MG63 (cell line): ENCODE data around the gene KIAA2012. TPM values are rescaled to one million over a fixed set of nuclear protein-coding genes. Genes with fewer than 3 reads are reported as not detected.
"Not testable (repeated sequence)": the region's sequence is repeated elsewhere in the genome, so short reads cannot be mapped to it uniquely, and the experiment has no call there.

Experiments used
- DNase-seq: peaks from one replicate; pipeline ENCODE4 v3.0.0-alpha.2; 2020
- H3K27me3 ChIP-seq: fragments of 250-450 bp; sonication (Bioruptor Pico); 2 replicates; pipeline ENCODE4 v1.5.1; 2020; ENCODE audit warnings: mild to moderate bottlenecking, moderate library complexity
- H3K36me3 ChIP-seq: fragments of 250-450 bp; sonication (Bioruptor Pico); 2 replicates; pipeline ENCODE4 v1.5.1; 2020; ENCODE audit warnings: mild to moderate bottlenecking, moderate library complexity
- H3K4me3 ChIP-seq: fragments of 250-450 bp; sonication (Bioruptor Pico); 2 replicates; pipeline ENCODE4 v1.5.1; 2020; ENCODE audit warnings: mild to moderate bottlenecking, moderate library complexity
- H3K9me3 ChIP-seq: fragments of 250-450 bp; sonication (Bioruptor Pico); 2 replicates; pipeline ENCODE4 v1.5.1; 2020; ENCODE audit warnings: mild to moderate bottlenecking, moderate library complexity
- total RNA-seq: library from RNA; depleted of rRNA; stranded (reverse); fragments of >200 nt; shearing (Covaris generic); gene quantifications from 2 replicates; pipeline ENCODE4 v1.2.3, GENCODE V29; 2014; ENCODE audit warnings: low replicate concordance

Gene KIAA2012
- total RNA-seq, 1 experiment from 2014 or later = not detected

DNA sequence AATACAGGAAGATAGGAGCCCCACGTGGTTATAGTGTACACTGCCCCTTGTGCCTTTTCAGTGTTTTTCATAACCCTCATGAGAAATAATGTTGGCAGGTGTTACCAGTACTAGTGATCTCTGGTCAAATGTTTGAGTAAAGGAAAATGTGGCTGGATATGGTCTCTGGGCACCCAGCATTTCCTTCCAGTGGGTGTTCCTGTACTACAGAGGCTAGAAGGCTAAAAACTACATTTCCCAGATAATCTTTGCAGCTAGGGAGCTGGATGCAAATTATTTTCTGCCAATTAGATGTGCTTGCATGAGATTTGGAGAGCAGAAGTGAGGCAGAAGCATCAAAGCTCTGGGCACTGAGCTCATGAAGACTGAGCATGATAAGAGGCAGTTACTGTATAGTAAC, 45.1 kb downstream of the KIAA2012 start:
- no peak for DNase-seq
- Histone ChIP-seq H3K27me3 (no peaks in the 10 kb centered on the region), H3K36me3 (no peaks in the 10 kb centered on the region), H3K4me3 (no peak overlapping the region), H3K9me3 (peaks cover 8% of the 10 kb centered on the region)

DNA sequence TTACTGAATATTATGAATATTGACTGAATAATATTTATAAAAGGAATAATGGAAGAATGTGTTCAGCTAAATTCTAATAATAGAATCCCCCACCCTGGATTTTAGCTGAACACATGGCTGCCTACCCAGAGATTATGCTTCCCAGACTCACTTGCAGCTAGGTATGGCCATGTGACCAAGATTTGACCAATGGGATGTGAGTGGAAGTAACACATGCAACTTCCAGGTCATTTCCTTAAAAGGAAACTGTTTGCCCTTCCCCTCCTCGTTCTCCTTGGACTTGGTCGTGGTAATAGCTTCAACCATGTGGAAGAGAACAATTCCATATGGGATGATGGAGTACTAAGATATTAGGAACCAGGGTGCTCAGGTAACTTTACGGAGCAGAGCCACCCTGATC, 47.8 kb downstream of the KIAA2012 start:
- H3K36me3 ChIP-seq = no peaks in the 10 kb centered on the region
- H3K27me3 ChIP-seq = no peaks in the 10 kb centered on the region
- H3K9me3 ChIP-seq = peaks cover 8% of the 10 kb centered on the region
- H3K4me3 ChIP-seq = no peak overlapping the region
- DNase-seq = no peak

DNA sequence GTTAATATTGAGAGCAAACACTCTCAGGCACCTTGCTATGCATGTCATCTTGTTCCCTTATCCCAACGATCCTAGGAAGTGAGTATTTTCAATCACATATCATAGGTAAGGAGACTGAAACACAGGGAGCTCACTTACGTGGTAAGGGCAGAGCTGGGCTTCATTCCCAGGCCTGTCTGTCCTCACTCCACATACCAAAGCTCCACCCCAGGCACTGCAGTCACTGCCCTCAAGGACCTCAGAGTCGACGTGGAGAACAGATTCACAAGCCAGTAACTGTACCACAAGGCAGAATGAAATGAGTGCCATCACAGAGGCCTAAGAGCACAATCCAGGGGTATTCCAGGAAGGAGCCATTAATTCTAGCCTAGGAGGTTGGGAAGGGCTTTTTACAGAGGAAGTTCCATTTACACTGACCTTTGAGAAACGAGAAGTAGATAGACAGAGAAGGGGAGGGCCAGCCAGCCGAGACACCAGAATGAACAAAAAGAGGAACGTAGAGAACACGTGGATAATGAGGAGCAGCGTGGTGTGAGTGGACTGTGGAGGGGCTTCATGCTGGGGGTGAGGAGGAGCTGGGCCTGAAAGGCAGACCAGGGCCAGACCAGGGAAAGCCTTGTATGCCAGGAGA, 48.6 kb downstream of the KIAA2012 start:
- H3K4me3 ChIP-seq = no peak overlapping the region
- DNase-seq = no peak
- no peaks in the 10 kb centered on the region for H3K36me3 ChIP-seq
- no peaks in the 10 kb centered on the region for H3K27me3 ChIP-seq
- peaks cover 8% of the 10 kb centered on the region for H3K9me3 ChIP-seq

DNA sequence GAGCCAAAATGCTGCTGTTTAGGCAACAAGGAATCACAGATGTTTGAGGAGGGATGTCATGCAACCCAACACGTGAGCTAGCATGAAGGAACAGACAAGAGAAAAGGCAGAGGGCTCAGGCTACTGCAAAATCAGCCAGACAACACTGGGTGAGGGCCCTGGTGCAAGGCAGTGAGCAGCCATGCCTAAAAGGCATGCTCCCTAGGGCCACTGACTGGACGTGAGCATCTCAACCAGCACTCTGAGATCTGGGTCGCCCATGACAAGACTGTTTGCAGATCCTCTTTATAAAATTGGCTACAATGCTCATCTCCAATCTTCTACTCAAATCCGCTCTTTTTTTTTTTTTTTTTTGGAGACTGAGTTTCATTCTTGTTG, 49.1 kb downstream of the KIAA2012 start:
- peaks cover 4% of the 10 kb centered on the region for H3K9me3 ChIP-seq
- no peaks in the 10 kb centered on the region for H3K27me3 ChIP-seq
- DNase-seq = no peak
- no peaks in the 10 kb centered on the region for H3K36me3 ChIP-seq
- H3K4me3 ChIP-seq = no peak overlapping the region

DNA sequence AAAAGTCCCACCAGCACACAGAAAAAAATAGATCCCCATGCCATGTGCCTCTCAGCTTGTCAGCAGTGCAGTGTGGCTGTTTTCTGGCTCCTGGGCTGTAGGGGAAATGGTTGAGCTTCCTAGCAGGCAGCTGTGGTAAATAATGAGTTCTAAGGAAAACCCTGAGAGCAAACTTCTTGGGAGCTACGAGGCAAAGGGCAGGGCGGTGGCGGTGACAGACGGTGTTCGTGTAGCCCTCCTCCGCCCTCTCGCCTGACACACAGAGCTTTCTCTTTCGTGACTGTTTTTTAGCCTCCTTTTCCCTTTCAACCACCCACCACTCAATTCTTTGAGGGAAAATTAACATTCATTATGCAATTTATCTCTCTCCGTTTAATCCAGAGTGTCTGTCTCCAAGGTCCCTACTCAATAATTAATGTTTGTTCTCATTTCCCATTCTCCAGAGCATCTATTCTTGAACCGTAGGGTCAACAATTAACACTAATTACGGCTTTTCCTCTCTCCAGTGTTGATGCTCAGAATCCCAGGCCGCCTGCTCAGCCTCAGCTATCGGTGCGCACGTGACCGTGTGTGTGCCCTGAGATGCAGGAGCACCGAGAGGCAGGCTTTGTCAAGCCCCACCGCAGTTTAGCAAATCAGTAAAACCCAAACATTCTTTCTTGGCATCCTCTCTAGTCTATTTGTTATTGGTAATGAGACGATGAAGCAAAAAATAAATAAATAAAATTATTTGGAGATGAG, 50.1 kb downstream of the KIAA2012 start:
- Histone ChIP-seq H3K4me3 (no peak overlapping the region), H3K9me3 (peaks cover 2% of the 10 kb centered on the region; the same call in 1 of the 2 replicates), H3K27me3 (no peaks in the 10 kb centered on the region), H3K36me3 (no peaks in the 10 kb centered on the region)
- DNase-seq = no peak

DNA sequence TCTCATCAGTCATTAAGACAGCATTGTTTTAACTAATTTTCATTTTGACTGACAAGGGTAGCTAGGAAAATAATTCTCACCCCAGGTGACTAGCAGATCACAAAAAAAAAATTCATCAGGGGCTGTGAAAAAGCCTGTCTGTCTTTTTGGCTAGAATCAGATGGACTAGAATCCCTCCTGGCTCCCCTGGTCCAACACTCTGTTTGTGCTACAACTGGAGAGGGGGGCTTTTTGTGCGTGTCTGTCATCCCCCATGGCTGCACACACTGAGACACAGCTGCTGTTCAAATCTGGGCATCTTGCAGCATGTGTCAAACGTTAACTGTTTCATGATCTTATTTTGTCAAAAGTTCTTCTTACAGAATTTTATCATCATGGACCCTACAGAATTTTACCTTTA, 51.2 kb downstream of the KIAA2012 start:
- Histone ChIP-seq H3K36me3 (no peaks in the 10 kb centered on the region), H3K27me3 (no peaks in the 10 kb centered on the region), H3K4me3 (no peak overlapping the region), H3K9me3 (peaks cover 2% of the 10 kb centered on the region; the same call in 1 of the 2 replicates)
- no peak for DNase-seq

DNA sequence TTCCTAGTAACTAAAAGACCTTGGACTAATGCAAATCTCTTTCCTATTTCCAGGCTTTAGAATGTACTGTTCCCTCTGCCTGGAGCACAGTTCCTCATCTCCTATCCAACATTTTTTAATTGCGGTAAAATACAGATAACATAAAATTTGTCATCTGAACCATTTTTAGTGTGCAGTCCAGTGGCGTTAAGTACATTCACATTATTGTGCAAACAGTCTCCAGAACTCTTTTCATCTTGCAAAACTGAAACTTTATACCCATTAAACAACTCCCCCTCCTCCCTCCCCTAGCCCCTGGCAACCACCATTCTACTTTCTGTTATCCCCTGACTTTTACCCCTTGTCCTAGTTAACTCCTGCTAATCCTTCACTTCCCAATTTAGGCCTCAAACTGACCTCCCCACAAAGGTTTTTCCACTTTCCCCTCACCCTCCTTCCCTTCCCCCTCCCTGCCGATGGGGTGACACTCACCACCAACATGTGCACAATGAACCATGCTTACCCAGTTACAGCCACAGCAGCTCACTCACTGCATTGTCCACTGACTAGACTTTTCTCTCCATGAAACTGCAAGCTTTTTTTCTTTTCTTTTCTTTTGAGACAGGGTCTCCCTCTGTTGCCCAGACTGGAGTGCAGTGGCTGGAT, 54.8 kb downstream of the KIAA2012 start:
- no peaks in the 10 kb centered on the region for H3K9me3 ChIP-seq
- DNase-seq = no peak
- no peaks in the 10 kb centered on the region for H3K27me3 ChIP-seq
- no peaks in the 10 kb centered on the region for H3K36me3 ChIP-seq
- no peak overlapping the region for H3K4me3 ChIP-seq

DNA sequence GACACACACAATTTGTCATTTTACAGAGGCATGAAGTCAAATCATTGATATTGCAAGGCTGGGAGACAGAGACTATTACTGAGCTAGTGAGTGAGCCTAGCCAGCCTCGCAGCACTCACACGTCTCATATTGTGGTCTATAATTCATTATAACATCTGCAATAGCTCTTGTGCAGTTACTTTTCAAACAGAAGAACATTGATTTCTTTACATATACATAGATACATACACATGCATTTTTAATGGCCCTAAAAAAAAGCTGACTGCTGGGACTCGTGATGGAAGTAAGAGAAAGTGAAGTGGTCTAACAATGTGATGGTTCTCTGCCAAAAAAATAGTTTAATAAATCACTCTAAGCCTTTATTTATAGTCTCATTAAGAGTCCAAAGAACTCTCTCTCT, 56.8 kb downstream of the KIAA2012 start:
- no peaks in the 10 kb centered on the region for H3K9me3 ChIP-seq
- H3K27me3 ChIP-seq = no peaks in the 10 kb centered on the region
- no peaks in the 10 kb centered on the region for H3K36me3 ChIP-seq
- no peak for DNase-seq
- no peak overlapping the region for H3K4me3 ChIP-seq

DNA sequence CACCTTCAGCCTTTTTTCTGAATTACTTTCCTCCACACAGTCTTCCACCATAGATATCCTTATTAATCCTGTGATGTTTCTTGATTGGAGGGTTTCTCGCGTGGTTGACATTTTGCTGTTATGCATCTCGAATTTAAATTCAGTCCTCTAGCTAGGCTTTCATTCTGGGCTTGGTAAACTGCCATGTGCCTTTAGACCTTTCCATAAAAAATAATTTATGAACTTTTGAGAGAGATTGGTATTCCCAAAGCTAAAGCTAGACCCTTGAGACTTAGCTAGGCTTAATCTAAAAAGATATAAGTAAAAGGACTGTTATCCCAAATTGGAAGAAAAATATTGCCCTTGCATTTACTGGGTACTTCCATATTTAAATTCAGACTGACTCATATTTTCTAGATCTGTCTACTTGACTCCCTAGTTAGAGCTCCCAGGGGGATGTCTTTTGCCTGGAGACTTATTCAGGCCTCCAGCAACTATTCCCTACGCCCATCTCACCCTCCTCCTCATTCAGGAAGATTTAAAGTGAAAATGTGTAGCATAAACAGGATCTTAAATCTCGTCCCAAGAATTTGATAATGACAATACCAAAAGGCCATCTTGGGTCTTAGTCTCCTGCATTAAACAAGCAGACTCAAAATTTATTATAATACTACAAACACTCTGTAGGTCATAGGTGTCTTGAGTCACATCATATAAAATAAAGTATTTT, 60.3 kb downstream of the KIAA2012 start:
- no peaks in the 10 kb centered on the region for H3K27me3 ChIP-seq
- H3K9me3 ChIP-seq = no peaks in the 10 kb centered on the region
- H3K36me3 ChIP-seq = no peaks in the 10 kb centered on the region
- no peak for DNase-seq
- H3K4me3 ChIP-seq = no peak overlapping the region

DNA sequence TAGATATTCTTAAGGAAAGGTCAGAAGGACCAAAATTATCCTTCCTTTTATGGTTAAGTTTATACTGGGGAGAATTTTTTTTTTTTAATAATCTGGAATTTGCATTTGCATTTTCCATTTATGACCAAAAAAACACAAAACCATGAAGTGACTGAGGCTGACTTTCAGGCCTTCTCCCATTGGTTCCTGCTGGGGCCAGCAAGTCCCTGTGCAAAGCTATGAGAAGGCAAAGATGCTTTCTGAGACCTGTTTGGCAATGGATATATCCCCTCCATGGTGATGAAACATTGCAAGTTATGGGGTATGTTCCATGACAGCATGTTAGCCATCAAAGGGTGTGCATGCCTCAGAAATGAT, 60.8 kb downstream of the KIAA2012 start:
- DNase-seq = no peak
- no peak overlapping the region for H3K4me3 ChIP-seq
- no peaks in the 10 kb centered on the region for H3K9me3 ChIP-seq
- no peaks in the 10 kb centered on the region for H3K27me3 ChIP-seq
- H3K36me3 ChIP-seq = no peaks in the 10 kb centered on the region

DNA sequence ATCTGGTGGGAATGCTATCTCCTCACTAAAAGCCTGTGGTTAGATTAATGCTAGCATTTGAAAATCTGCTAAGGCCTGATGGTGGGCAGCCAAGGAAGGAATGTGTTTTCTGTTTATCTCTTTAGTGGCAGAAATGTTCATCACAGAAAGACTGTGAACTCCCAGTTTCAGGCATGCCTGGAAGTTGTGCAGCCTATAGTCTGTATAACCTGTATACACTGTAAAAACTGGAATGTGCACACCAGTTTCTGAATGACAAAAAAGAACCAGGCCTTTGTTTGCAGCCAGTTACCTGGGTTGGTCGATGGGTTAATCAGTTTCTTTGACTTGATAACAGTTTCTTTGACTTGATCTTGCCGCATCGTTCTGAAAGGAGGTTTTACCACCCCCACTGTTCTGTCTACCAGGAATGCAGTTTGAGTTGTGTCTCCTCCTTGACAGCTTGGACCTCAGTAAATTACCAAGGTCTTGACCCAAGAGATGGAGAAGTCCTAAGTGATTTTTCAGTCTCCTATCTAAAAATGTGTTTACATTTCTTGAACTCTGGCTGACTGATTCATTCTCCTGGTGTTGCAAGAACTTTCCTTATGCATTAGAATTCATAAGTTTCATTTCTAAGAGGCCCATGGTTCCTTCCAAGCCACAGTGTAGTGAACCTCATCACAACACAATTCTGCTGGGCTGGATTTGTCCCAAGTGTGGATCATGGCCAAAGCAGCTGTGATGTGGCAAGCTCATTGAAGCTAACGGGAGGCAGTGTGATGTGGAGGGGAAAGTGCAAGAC, 62.2 kb downstream of the KIAA2012 start:
- no peaks in the 10 kb centered on the region for H3K9me3 ChIP-seq
- no peak overlapping the region for H3K4me3 ChIP-seq
- DNase-seq = peak; percentile 96
- no peaks in the 10 kb centered on the region for H3K36me3 ChIP-seq
- no peaks in the 10 kb centered on the region for H3K27me3 ChIP-seq

DNA sequence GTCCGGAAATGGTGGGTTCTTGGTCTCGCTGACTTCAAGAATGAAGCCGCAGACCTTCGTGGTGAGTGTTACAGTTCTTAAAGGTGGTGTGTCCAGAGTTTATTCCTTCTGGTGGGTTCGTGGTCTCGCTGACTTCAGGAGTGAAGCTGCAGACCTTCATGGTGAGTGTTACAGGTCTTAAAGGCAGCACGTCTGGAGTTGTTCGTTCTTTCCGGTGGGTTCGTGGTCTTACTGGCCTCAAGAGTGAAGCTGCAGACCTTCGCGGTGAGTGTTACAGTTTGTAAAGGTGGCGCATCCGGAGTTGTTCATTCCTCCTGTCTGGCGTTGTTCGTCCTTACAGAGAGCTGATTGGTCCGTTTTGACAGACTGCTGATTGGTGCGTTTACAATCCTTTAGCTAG, 63.0 kb downstream of the KIAA2012 start:
- not testable (repeated sequence) for H3K4me3 ChIP-seq, H3K27me3 ChIP-seq, H3K36me3 ChIP-seq, H3K9me3 ChIP-seq, DNase-seq

DNA sequence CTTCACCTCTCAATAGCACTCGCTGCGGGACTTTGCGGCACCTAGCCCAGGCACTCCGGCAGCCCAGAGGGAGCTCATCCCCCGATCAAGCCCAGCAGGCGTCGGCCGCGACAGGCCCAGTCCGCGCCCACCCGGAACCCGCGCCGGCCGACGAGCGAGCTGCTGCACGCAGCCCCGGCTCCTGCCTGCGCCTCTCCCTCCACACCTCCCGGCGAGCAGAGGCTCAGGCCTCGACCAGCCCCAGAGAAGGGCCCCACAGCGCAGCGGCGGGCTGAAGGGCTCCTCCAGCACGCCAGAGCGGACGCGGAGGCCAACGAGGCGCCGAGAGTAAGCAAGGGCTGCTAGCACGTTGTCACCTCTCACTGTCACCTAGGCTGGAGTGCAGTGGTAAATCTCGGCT, 63.5 kb downstream of the KIAA2012 start:
- Histone ChIP-seq H3K4me3 (no peak overlapping the region), H3K9me3 (no peaks in the 10 kb centered on the region), H3K27me3 (no peaks in the 10 kb centered on the region), H3K36me3 (no peaks in the 10 kb centered on the region)
- no peak for DNase-seq

DNA sequence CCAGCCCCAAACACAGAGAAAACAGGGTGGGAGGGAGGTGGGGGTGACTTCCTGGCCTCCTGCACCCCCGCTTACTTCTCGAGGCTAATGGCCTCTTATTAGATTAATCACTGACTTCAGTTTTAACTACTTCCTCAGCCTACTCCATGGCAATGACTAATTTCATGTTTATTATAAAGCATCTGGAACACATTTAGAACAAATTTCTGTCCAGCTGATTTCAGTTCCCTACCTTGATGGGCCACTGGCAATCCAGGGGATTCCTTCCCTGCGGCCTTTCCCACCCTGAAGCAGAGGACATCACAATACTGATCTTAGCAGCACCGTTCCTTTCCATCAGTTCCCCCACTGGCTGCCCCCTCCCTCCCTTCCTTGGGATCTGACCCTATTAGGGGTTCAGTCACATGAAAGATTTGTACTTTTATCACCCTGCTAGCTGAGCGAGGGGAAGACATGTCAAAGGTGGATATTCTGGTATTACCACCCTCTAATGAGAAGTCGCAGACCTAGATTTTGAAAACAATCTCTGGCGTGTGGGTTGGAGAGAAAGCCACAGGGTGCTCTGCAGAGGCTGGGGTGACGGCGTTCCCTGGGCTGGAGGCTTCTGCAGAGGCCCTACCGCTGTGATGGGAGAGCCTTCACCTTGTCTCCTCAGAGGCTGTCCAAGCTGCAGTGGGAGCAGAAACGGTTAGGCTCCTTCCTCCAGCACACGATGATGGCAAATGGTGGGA, 67.6 kb downstream of the KIAA2012 start:
- no peak overlapping the region for H3K4me3 ChIP-seq
- no peaks in the 10 kb centered on the region for H3K9me3 ChIP-seq
- DNase-seq = no peak
- no peaks in the 10 kb centered on the region for H3K36me3 ChIP-seq
- H3K27me3 ChIP-seq = no peaks in the 10 kb centered on the region

DNA sequence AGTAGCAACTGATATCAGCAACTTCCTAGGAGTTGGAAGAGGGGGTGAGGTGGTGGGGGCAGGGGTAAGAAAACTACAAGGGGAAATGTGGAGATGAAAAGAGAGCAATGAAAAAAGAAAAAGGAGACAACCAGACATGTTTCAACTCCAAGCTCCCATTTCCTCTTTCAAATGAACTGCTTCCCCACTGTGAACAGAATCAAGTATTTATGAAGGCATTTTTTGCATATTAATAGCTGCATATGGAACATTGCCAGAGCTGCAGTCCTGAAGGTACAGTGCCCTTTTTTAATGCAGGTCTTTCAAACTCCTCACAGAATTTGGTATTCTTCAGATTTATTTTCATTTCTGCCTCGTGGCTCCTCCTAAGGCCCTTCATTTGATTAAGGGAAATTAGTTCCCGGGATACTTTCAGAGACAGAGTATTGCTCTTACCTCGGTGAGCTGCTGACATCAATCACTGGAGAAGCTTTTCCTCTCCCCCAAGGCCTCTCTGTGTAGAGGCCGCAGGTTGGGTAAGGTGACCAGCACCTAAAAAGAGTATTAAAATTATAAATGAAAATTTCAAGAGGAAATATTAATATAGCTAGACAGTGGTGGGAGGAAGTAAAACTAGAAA, 68.4 kb downstream of the KIAA2012 start:
- Histone ChIP-seq H3K27me3 (no peaks in the 10 kb centered on the region), H3K9me3 (no peaks in the 10 kb centered on the region), H3K4me3 (no peak overlapping the region), H3K36me3 (no peaks in the 10 kb centered on the region)
- DNase-seq = no peak

DNA sequence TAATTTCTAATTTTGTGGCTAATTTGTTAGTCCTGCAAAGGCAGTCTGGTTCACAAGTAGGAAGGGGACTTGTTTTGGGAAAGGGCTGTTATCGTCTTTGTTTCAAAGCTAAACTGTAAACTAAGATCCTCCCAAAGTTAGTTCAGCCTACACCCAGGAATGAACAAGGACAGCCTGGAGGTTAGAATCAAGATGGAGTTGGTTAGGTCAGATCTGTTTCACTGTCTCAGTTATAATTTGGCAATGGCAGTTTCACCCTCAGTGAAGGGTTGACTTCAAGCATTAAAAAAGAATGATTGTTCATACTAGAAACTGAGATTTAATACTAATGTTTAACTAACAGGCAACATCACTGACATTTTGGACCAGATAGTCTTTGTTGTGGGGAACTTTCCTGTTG, 69.5 kb downstream of the KIAA2012 start:
- Histone ChIP-seq H3K36me3 (no peaks in the 10 kb centered on the region), H3K4me3 (no peak overlapping the region), H3K9me3 (no peaks in the 10 kb centered on the region), H3K27me3 (no peaks in the 10 kb centered on the region)
- DNase-seq = no peak
